OCI-LY7 (cell line): ENCODE measurements around the gene SGMS1. TPM values are rescaled to one million over a fixed set of nuclear protein-coding genes. Genes with fewer than 3 reads are reported as not detected.
"Not testable (repeated sequence)": the region's sequence is repeated elsewhere in the genome, so short reads cannot be mapped to it uniquely, and the experiment has no call there.

Experiments used
- BruUV-seq: library from RNA; stranded (reverse); fragments of 400-500 nt; replicated peaks from 2 replicates; lab custom pipeline; 2021; lab: Mats Ljungman, UMichigan
- CTCF ChIA-PET: fragments of 300-600 bp; sonication (Branson Sonifier 250); formaldehyde crosslinking; loops from one replicate; lab custom pipeline; 2022; ENCODE audit warnings: antibody characterized with exemption; ENCODE audit not compliant: unreplicated experiment; lab: Charles Lee
- POLR2A ChIA-PET: fragments of 300-600 bp; sonication (Branson Sonifier 250); formaldehyde crosslinking; loops from one replicate; lab custom pipeline; 2022; ENCODE audit warnings: antibody characterized with exemption; lab: Charles Lee
- DNase-seq: peaks from one replicate; pipeline ENCODE4 v3.0.0-alpha.2; 2015; ENCODE audit warnings: low spot score
- H2AFZ ChIP-seq: fragments of 200-600 bp; sonication (generic), shearing (Covaris generic); 2 replicates; pipeline ENCODE4 v1.6.1; 2014; ENCODE audit warnings: mild to moderate bottlenecking, antibody characterized with exemption, low read length, moderate library complexity
- H3K27ac ChIP-seq: fragments of 200-600 bp; sonication (generic); 2 replicates; pipeline ENCODE4 v1.5.1; 2014; ENCODE audit warnings: mixed run types, low read depth, mild to moderate bottlenecking, moderate library complexity, low read length, inconsistent platforms; ENCODE audit not compliant: poor library complexity, severe bottlenecking
- H3K36me3 ChIP-seq: fragments of 200-600 bp; sonication (generic); 2 replicates; pipeline ENCODE4 v1.6.1; 2014; ENCODE audit warnings: mild to moderate bottlenecking, antibody characterized with exemption, low read length, moderate library complexity, mixed read lengths; ENCODE audit not compliant: insufficient read depth
- H3K4me1 ChIP-seq: fragments of 200-600 bp; sonication (generic); 2 replicates; pipeline ENCODE4 v1.5.1; 2014; ENCODE audit warnings: mild to moderate bottlenecking, low read length; ENCODE audit not compliant: insufficient read depth, poor library complexity, severe bottlenecking
- H3K4me2 ChIP-seq: fragments of 200-600 bp; sonication (generic); 2 replicates; pipeline ENCODE4 v1.6.1; 2014; ENCODE audit warnings: mild to moderate bottlenecking, low read length
- H3K4me3 ChIP-seq: fragments of 200-600 bp; sonication (generic); 2 replicates; pipeline ENCODE4 v1.5.1; 2014; ENCODE audit warnings: mild to moderate bottlenecking, low read depth, low read length; ENCODE audit not compliant: poor library complexity, severe bottlenecking
- H3K79me2 ChIP-seq: fragments of 200-600 bp; sonication (generic); 2 replicates; pipeline ENCODE4 v1.6.1; 2016; ENCODE audit warnings: low read depth, mild to moderate bottlenecking, low read length, moderate library complexity, mixed read lengths; ENCODE audit not compliant: insufficient read depth
- H3K9me2 ChIP-seq: fragments of 200-600 bp; sonication (generic); 2 replicates; pipeline ENCODE4 v1.6.1; 2016; ENCODE audit warnings: mild to moderate bottlenecking, low read length, mixed read lengths; ENCODE audit not compliant: insufficient read depth
- H3K9me3 ChIP-seq: fragments of 200-600 bp; sonication (generic); 2 replicates; pipeline ENCODE4 v1.6.1; 2014; ENCODE audit warnings: mild to moderate bottlenecking, mixed run types, low read length, mixed read lengths
- H4K20me1 ChIP-seq: fragments of 200-600 bp; sonication (generic); 2 replicates; pipeline ENCODE4 v1.6.1; 2014; ENCODE audit warnings: mild to moderate bottlenecking, antibody characterized with exemption, low read length, moderate library complexity, mixed read lengths; ENCODE audit not compliant: insufficient read depth
- EZH2phosphoT487 ChIP-seq: fragments of 200-600 bp; sonication (generic); IDR thresholded peaks from 2 replicates; pipeline ENCODE4 v1.6.1; 2018; ENCODE audit warnings: low read depth, borderline replicate concordance, mild to moderate bottlenecking, mixed run types, antibody characterized with exemption, low read length, moderate library complexity, mixed read lengths
- intact Hi-C: fragments of 100-400 bp; cut with micrococcal nuclease; formaldehyde crosslinking; loops from one replicate; pipeline ENCODE4 v1.10.0; 2022; ENCODE audit not compliant: unreplicated experiment
- total RNA-seq, 2 experiments: library from RNA; depleted of rRNA in 1 of 2; stranded (reverse); fragments of >200 nt in 1 of 2; shearing (Covaris generic) in 1 of 2; gene quantifications; 2 replicates each; pipeline ENCODE4 v1.2.3, GENCODE V29; 2014 to 2022
- TF ChIP-seq, protein P1 (sequence below): fragments of 200-600 bp; sonication (generic); conservative IDR thresholded peaks from 2 replicates; pipeline ENCODE4 v1.5.1; 2014; ENCODE audit warnings: mild to moderate bottlenecking, antibody characterized with exemption, low read length, moderate library complexity, mixed read lengths

SGMS1 gene
- total RNA-seq, 2 experiments from 2014 or later: 45.4 to 57.5 TPM

DNA sequence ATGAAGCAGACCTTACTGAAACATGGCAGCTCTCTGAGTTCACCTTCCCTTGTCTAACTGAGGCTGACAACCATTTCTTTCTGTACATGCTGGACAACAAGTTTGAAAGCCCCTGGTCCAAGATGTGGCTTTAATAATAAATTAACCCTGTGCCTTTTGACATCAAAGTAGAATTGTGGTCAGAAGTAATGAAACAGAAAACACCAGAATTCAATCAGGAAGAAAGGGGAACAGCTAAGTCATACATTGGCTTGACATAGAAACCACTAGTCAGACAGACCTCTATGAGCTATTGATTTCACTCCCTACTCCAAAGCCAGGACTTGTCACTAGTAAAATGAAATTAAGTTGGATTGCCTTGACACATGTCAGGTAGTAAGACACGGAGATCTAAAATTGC, 197.3 kb downstream of the SGMS1 start:
- no peak overlapping the region for H3K4me3 ChIP-seq
- H3K4me1 ChIP-seq: peaks cover 2% of the 10 kb centered on the region
- ChIA-PET CTCF (no interaction called here), POLR2A (interaction anchor here (0.6 to 0.9 kb wide), 2 partner anchors 9 to 227 kb away, joined by 3 to 4 read pairs; no protein-coding TSS in a partner anchor)
- intact Hi-C loops: no loop called here
- no peak for DNase-seq
- H3K36me3 ChIP-seq: peaks cover 10% of the 10 kb centered on the region; the same call in 1 of the 2 replicates
- no peak overlapping the region for H2AFZ ChIP-seq
- H3K9me3 ChIP-seq: no peaks in the 10 kb centered on the region
- H3K4me2 ChIP-seq: no peak overlapping the region
- H3K9me2 ChIP-seq: no peaks in the 10 kb centered on the region
- no peak for TF ChIP-seq EZH2phosphoT487
- TF ChIP-seq, protein P1, sequence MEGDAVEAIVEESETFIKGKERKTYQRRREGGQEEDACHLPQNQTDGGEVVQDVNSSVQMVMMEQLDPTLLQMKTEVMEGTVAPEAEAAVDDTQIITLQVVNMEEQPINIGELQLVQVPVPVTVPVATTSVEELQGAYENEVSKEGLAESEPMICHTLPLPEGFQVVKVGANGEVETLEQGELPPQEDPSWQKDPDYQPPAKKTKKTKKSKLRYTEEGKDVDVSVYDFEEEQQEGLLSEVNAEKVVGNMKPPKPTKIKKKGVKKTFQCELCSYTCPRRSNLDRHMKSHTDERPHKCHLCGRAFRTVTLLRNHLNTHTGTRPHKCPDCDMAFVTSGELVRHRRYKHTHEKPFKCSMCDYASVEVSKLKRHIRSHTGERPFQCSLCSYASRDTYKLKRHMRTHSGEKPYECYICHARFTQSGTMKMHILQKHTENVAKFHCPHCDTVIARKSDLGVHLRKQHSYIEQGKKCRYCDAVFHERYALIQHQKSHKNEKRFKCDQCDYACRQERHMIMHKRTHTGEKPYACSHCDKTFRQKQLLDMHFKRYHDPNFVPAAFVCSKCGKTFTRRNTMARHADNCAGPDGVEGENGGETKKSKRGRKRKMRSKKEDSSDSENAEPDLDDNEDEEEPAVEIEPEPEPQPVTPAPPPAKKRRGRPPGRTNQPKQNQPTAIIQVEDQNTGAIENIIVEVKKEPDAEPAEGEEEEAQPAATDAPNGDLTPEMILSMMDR: no peak
- no peak overlapping the region for H3K27ac ChIP-seq
- no TSS peak for BruUV-seq
- H3K79me2 ChIP-seq: no peaks in the 10 kb centered on the region
- H4K20me1 ChIP-seq: no peaks in the 10 kb centered on the region

DNA sequence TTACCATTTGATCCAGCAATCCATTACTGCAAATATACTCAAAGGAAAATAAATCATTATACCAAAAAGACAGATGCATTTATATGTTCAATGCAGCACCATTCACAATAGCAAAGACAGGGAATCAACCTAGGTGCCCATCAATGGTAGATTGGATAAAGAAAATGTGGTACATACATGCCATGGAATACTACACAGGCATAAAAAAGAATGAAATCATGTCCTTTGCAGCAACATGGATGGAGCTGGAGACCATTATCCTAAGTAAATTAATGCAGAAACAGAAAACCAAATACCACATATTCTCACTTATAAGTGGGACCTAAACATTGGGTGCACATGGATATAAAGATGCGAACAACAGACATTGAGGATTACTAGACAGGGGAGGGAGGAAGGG, 198.5 kb downstream of the SGMS1 start:
- H3K36me3 ChIP-seq, CTCF ChIA-PET, H3K9me3 ChIP-seq, H4K20me1 ChIP-seq, BruUV-seq, H2AFZ ChIP-seq, H3K9me2 ChIP-seq, DNase-seq, H3K79me2 ChIP-seq, H3K4me3 ChIP-seq, intact Hi-C loops, H3K27ac ChIP-seq, H3K4me2 ChIP-seq: not testable (repeated sequence)
- H3K4me1 ChIP-seq: peaks cover 12% of the 10 kb centered on the region
- POLR2A ChIA-PET: interaction anchor here (1.1 kb wide), 1 partner anchor 78 kb away, joined by 3 read pairs; no protein-coding TSS in a partner anchor

DNA sequence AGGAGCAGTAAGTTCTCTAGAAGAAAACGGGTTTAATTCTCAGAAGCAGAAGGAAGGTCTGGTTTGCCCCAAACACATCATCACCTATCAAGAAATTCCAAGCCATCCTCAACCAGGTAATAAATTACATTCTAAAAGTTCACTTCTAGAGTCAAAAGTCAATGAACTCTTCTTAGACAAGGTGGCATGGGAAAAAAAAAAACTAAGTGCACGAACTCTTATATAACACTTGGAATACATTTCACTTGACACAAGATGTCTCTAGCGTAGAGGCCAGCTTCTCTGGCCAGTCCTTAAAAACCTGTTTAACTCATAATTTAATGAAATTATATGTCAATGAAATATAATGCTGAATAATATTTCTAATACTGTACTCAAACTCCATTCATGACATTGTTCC, 200.3 kb downstream of the SGMS1 start:
- no TSS peak for BruUV-seq
- H2AFZ ChIP-seq: no peak overlapping the region
- intact Hi-C loops: no loop called here
- POLR2A ChIA-PET: interaction anchor here (1.0 kb wide), 1 partner anchor 32 kb away, joined by 4 read pairs; no protein-coding TSS in a partner anchor
- H3K27ac ChIP-seq: no peak overlapping the region
- CTCF ChIA-PET: no interaction called here
- TF ChIP-seq EZH2phosphoT487: no peak
- TF ChIP-seq, protein P1: no peak
- H3K9me3 ChIP-seq: no peaks in the 10 kb centered on the region
- H3K36me3 ChIP-seq: peaks cover 6% of the 10 kb centered on the region; the same call in 1 of the 2 replicates
- peaks cover 18% of the 10 kb centered on the region for H3K4me1 ChIP-seq
- peaks cover 4% of the 10 kb centered on the region; the same call in 1 of the 2 replicates for H3K79me2 ChIP-seq
- H3K4me3 ChIP-seq: no peak overlapping the region
- no peaks in the 10 kb centered on the region for H3K9me2 ChIP-seq
- no peaks in the 10 kb centered on the region for H4K20me1 ChIP-seq
- DNase-seq: no peak
- H3K4me2 ChIP-seq: no peak overlapping the region
